ENCODE results near the gene FOXD4L6. TPM values are rescaled to one million over a fixed set of nuclear protein-coding genes. Genes with fewer than 3 reads are reported as not detected.
"Not testable (repeated sequence)": the region's sequence is repeated elsewhere in the genome, so short reads cannot be mapped to it uniquely, and the experiment has no call there.

Gene FOXD4L6
- total and polyA plus RNA-seq, 2 donors (not counting 3 experiments of a cell fraction or from before 2014, with no cell fraction given): 0.35 TPM; not detected in 1

DNA sequence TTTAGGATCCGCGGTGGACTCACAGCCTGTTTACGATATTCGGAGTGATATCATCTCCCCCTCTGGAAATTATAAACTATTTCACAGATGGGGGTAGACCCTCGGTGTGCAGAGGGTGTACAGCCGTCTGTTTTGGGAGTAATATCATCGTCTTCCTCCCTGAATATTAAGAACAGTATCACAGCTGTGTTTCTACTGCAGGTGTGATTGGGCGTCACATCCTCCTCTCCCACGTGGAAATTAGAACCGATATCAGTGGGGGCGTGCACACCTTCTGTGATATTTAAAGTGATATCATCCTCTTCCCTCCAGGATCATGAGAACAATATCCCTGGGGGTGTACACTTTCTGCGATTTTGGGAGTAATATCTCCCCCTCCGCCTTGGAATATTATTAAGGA lies 19.2 kb downstream of the FOXD4L6 start:
- BruUV-seq (replicated peaks); H3K9ac ChIP-seq (replicated peaks; ENCODE audit: extremely low read depth, insufficient read depth, low read length); dilution Hi-C loops (cut with MboI; ENCODE audit: extremely low pct_ligation_motif_present, low sequenced_read_pairs); H3K4me1 ChIP-seq (ENCODE audit: control insufficient read depth, extremely low read depth, insufficient read depth, low read length); H3K4me3 ChIP-seq (replicated peaks in 1 of 3; ENCODE audit: insufficient read depth in 1 of 3, low read depth in 1 of 3, low read length in 3 of 3); H3K27me3 ChIP-seq (ENCODE audit: control insufficient read depth in 2 of 2, insufficient read depth in 2 of 2, low read length in 2 of 2); intact Hi-C loops (cut with micrococcal nuclease); POLR2A ChIA-PET; H3K79me2 ChIP-seq (ENCODE audit: control insufficient read depth, insufficient read depth, low read length); H2AFZ ChIP-seq (ENCODE audit: low read depth, low read length); H3K9me1 ChIP-seq (replicated peaks; ENCODE audit: control insufficient read depth, extremely low read depth, insufficient read depth, low read length); H3K27ac ChIP-seq (ENCODE audit: insufficient read depth, low read depth, low read length); DNase-seq (ENCODE audit: low read depth, low spot score); H4K20me1 ChIP-seq (replicated peaks; ENCODE audit: control insufficient read depth, extremely low read depth, insufficient read depth, low read length); FAIRE-seq; H3K9me3 ChIP-seq (replicated peaks; ENCODE audit: control insufficient read depth, insufficient read depth, low read length); H3K4me2 ChIP-seq (ENCODE audit: insufficient read depth, low read length); H3K36me3 ChIP-seq (ENCODE audit: control insufficient read depth in 2 of 2, extremely low read depth in 1 of 2, insufficient read depth in 2 of 2, low read length in 2 of 2); CTCF ChIA-PET: not testable (repeated sequence)

DNA sequence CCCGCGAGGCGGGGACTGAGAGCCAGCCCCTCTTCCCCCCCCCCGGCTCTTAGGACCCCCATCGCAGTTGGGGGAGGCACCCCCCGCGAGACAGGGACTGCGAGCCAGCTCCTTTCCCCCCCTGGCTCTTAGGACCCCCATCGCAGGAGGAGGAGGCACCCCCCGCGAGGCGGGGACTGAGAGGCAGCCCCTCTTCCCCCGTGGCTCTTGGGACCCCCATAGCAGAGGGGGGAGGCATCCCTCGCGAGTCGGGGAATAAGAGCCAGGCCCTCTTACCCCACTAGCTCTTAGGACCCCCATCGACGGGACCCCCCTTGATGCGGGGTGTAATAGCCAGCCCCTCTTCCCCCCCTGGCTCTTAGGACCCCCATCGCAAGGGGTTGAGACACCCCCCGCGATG lies 19.7 kb downstream of the FOXD4L6 start:
- H3K9me3 ChIP-seq (replicated peaks; ENCODE audit: control insufficient read depth, insufficient read depth, low read length); H2AFZ ChIP-seq (ENCODE audit: low read depth, low read length); H3K4me2 ChIP-seq (ENCODE audit: insufficient read depth, low read length); H3K4me1 ChIP-seq (ENCODE audit: control insufficient read depth, extremely low read depth, insufficient read depth, low read length); DNase-seq (ENCODE audit: low read depth, low spot score); H3K9ac ChIP-seq (replicated peaks; ENCODE audit: extremely low read depth, insufficient read depth, low read length); H3K79me2 ChIP-seq (ENCODE audit: control insufficient read depth, insufficient read depth, low read length); POLR2A ChIA-PET; intact Hi-C loops (cut with micrococcal nuclease); H4K20me1 ChIP-seq (replicated peaks; ENCODE audit: control insufficient read depth, extremely low read depth, insufficient read depth, low read length); CTCF ChIA-PET; H3K27ac ChIP-seq (ENCODE audit: insufficient read depth, low read depth, low read length); H3K27me3 ChIP-seq (ENCODE audit: control insufficient read depth in 2 of 2, insufficient read depth in 2 of 2, low read length in 2 of 2); FAIRE-seq; H3K9me1 ChIP-seq (replicated peaks; ENCODE audit: control insufficient read depth, extremely low read depth, insufficient read depth, low read length); BruUV-seq (replicated peaks); H3K4me3 ChIP-seq (replicated peaks in 1 of 3; ENCODE audit: insufficient read depth in 1 of 3, low read depth in 1 of 3, low read length in 3 of 3); dilution Hi-C loops (cut with MboI; ENCODE audit: extremely low pct_ligation_motif_present, low sequenced_read_pairs); H3K36me3 ChIP-seq (ENCODE audit: control insufficient read depth in 2 of 2, extremely low read depth in 1 of 2, insufficient read depth in 2 of 2, low read length in 2 of 2): not testable (repeated sequence)

DNA sequence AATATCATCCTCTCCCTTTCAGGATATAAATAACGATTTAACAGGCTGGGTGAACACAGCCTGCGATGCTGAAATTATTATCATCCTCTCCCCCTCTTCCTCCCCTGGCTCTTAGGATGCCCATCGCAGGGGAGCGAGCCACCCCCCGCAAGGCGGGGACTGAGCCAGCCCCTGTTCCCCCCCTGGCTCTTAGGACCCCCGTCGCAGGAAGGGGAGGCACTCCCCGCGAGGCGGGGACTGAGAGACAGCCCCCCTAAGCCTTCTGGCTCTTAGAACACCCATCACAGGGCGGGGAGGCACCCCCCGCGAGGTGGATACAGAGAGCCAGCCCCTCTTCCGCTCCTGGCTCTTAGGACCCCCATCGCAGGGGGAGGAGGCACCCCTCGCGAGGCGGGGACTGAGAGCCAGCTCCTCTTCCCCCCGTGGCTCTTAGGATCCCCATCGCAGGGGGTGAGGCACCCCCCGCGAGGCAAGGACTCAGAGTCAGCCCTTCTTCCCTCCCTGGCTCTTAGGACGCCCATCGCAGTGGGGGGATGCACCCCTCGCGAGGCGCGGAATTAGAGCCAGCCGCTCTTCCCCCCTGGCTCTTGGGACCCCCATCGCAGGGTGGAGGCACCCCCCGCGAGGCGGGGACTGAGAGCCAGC lies 21.9 kb downstream of the FOXD4L6 start:
- H3K27me3 ChIP-seq (ENCODE audit: control insufficient read depth in 2 of 2, insufficient read depth in 2 of 2, low read length in 2 of 2); H4K20me1 ChIP-seq (replicated peaks; ENCODE audit: control insufficient read depth, extremely low read depth, insufficient read depth, low read length); CTCF ChIA-PET; H3K27ac ChIP-seq (ENCODE audit: insufficient read depth, low read depth, low read length); H3K9ac ChIP-seq (replicated peaks; ENCODE audit: extremely low read depth, insufficient read depth, low read length); H3K4me1 ChIP-seq (ENCODE audit: control insufficient read depth, extremely low read depth, insufficient read depth, low read length); DNase-seq (ENCODE audit: low read depth, low spot score); H2AFZ ChIP-seq (ENCODE audit: low read depth, low read length); H3K79me2 ChIP-seq (ENCODE audit: control insufficient read depth, insufficient read depth, low read length); dilution Hi-C loops (cut with MboI; ENCODE audit: extremely low pct_ligation_motif_present, low sequenced_read_pairs); FAIRE-seq; H3K9me3 ChIP-seq (replicated peaks; ENCODE audit: control insufficient read depth, insufficient read depth, low read length); BruUV-seq (replicated peaks); POLR2A ChIA-PET; intact Hi-C loops (cut with micrococcal nuclease); H3K9me1 ChIP-seq (replicated peaks; ENCODE audit: control insufficient read depth, extremely low read depth, insufficient read depth, low read length); H3K4me2 ChIP-seq (ENCODE audit: insufficient read depth, low read length); H3K4me3 ChIP-seq (replicated peaks in 1 of 3; ENCODE audit: insufficient read depth in 1 of 3, low read depth in 1 of 3, low read length in 3 of 3); H3K36me3 ChIP-seq (ENCODE audit: control insufficient read depth in 2 of 2, extremely low read depth in 1 of 2, insufficient read depth in 2 of 2, low read length in 2 of 2): not testable (repeated sequence)

DNA sequence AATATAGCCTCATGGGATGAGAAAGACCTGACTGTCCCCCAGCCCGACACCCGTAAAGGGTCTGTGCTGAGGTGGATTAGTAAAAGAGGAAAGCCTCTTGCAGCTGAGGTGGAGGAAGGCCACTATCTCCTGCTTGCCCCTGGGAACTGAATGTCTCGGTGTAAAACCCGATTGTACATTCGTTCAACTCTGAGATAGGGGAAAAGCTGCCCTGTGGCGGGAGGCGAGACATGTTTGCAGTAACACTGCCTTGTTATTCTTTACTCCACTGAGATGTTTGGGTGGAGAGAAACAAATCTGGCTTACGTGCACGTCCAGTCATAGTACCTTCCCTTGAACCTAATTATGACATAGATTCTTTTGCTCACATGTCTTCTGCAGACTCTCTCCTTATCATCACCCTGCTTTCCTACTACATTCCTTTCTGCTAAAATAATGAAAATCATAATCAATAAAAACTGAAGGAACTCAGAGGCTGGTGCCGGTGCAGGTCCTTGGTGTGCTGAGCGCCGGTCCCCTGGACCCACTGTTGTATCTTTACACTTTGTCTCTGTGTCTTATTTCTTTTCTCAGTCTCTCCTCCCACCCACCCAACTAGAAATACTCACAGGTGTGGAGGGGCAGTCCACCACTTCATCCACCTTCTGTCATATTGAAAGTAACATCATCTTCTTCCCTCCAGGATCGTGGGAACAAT lies 22.8 kb downstream of the FOXD4L6 start:
- H3K9me3 ChIP-seq (replicated peaks; ENCODE audit: control insufficient read depth, insufficient read depth, low read length); intact Hi-C loops (cut with micrococcal nuclease); H3K9ac ChIP-seq (replicated peaks; ENCODE audit: extremely low read depth, insufficient read depth, low read length); POLR2A ChIA-PET; H3K4me1 ChIP-seq (ENCODE audit: control insufficient read depth, extremely low read depth, insufficient read depth, low read length); H3K4me2 ChIP-seq (ENCODE audit: insufficient read depth, low read length); H3K4me3 ChIP-seq (replicated peaks in 1 of 3; ENCODE audit: insufficient read depth in 1 of 3, low read depth in 1 of 3, low read length in 3 of 3); DNase-seq (ENCODE audit: low read depth, low spot score); H3K36me3 ChIP-seq (ENCODE audit: control insufficient read depth in 2 of 2, extremely low read depth in 1 of 2, insufficient read depth in 2 of 2, low read length in 2 of 2); H3K27ac ChIP-seq (ENCODE audit: insufficient read depth, low read depth, low read length); BruUV-seq (replicated peaks); dilution Hi-C loops (cut with MboI; ENCODE audit: extremely low pct_ligation_motif_present, low sequenced_read_pairs); FAIRE-seq; H3K79me2 ChIP-seq (ENCODE audit: control insufficient read depth, insufficient read depth, low read length); CTCF ChIA-PET; H4K20me1 ChIP-seq (replicated peaks; ENCODE audit: control insufficient read depth, extremely low read depth, insufficient read depth, low read length); H3K9me1 ChIP-seq (replicated peaks; ENCODE audit: control insufficient read depth, extremely low read depth, insufficient read depth, low read length); H2AFZ ChIP-seq (ENCODE audit: low read depth, low read length); H3K27me3 ChIP-seq (ENCODE audit: control insufficient read depth in 2 of 2, insufficient read depth in 2 of 2, low read length in 2 of 2): not testable (repeated sequence)
